ENCODE measurements around the gene C1orf167.
A peak's percentile ranks its signal among the peaks of the same experiment; 100 is the strongest.

The C1orf167 gene

GRCh38 chr1:11838349-11839272, 76.6 kb downstream of the C1orf167 start:
- Mint-ChIP-seq H3K27me3 (no peaks in the 10 kb centered on the region), H3K4me1 (ENCODE audit: low read depth in 2 of 2) (peaks cover 0 to 4% of the 10 kb centered on the region in 2 donors), H3K36me3 (ENCODE audit: insufficient read depth) (peaks cover 25% of the 10 kb centered on the region), H3K4me3 (peak overlapping the region in 1 of 2 donors; percentile 8), H3K27ac (peak overlapping the region in 1 of 2 donors; percentile 66), H3K9me3 (no peaks in the 10 kb centered on the region)
- ATAC-seq (replicated peaks): peak; percentile 94
- peak; percentile 62 to 72 (median 71) for DNase-seq
